Loucy (cell line): Measurements from ENCODE around the gene SP3.

Source experiments
- EZH2phosphoT487 ChIP-seq: fragments of 200-600 bp; IDR thresholded peaks from 2 replicates; pipeline ENCODE4 v1.6.1; 2018; ENCODE audit warnings: antibody characterized with exemption, mild to moderate bottlenecking, moderate library complexity, borderline replicate concordance
- TF ChIP-seq, protein P1 (sequence below): fragments of 200-600 bp; sonication (generic); conservative IDR thresholded peaks from 2 replicates; pipeline ENCODE4 v1.5.1; 2014; ENCODE audit warnings: mild to moderate bottlenecking, antibody characterized with exemption, low read length

DNA sequence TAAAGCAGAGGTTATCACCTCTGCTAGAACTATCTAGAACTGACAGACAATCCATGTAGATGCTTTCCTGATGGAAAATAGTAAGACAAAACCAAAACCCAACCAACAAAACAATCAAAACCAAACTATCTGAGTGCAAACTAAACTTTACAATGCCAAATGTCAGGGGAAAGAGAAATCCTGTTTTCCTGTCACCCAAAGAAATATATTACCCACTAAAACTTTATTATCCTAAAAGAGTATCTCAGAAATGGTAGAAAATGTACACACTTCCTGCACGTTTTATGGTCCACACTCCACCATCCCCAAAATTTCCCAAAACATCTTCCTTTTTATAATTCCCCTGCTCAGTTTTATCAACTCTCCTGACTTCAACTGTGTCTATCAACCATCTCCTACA lies 29.9 kb downstream of the SP3 start:
- TF ChIP-seq, protein P1, sequence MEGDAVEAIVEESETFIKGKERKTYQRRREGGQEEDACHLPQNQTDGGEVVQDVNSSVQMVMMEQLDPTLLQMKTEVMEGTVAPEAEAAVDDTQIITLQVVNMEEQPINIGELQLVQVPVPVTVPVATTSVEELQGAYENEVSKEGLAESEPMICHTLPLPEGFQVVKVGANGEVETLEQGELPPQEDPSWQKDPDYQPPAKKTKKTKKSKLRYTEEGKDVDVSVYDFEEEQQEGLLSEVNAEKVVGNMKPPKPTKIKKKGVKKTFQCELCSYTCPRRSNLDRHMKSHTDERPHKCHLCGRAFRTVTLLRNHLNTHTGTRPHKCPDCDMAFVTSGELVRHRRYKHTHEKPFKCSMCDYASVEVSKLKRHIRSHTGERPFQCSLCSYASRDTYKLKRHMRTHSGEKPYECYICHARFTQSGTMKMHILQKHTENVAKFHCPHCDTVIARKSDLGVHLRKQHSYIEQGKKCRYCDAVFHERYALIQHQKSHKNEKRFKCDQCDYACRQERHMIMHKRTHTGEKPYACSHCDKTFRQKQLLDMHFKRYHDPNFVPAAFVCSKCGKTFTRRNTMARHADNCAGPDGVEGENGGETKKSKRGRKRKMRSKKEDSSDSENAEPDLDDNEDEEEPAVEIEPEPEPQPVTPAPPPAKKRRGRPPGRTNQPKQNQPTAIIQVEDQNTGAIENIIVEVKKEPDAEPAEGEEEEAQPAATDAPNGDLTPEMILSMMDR = no peak
- no peak for TF ChIP-seq EZH2phosphoT487
